GM12874 (cell line): ENCODE data around the gene TTBK1.

Source experiments
- TF ChIP-seq, protein P1 (sequence below): IDR thresholded peaks from 2 replicates; pipeline ENCODE4 v1.5.1; 2011; ENCODE audit warnings: low read depth, mild to moderate bottlenecking, control low read depth, low read length, moderate library complexity; ENCODE audit not compliant: insufficient read depth

TTBK1 gene

DNA sequence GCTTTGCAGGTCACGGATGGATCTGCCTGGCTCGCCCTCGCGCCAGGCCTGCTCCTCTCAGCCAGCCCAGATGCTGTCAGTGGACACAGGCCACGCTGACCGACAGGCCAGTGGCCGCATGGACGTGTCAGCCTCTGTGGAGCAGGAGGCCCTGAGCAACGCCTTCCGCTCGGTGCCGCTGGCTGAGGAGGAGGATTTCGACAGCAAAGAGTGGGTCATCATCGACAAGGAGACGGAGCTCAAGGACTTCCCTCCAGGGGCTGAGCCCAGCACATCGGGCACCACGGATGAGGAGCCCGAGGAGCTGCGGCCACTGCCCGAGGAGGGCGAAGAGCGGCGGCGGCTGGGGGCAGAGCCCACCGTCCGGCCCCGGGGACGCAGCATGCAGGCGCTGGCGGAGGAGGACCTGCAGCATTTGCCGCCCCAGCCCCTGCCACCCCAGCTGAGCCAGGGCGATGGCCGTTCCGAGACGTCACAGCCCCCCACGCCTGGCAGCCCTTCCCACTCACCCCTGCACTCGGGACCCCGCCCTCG, 19.6 kb downstream of the TTBK1 start:
- TF ChIP-seq, protein P1, sequence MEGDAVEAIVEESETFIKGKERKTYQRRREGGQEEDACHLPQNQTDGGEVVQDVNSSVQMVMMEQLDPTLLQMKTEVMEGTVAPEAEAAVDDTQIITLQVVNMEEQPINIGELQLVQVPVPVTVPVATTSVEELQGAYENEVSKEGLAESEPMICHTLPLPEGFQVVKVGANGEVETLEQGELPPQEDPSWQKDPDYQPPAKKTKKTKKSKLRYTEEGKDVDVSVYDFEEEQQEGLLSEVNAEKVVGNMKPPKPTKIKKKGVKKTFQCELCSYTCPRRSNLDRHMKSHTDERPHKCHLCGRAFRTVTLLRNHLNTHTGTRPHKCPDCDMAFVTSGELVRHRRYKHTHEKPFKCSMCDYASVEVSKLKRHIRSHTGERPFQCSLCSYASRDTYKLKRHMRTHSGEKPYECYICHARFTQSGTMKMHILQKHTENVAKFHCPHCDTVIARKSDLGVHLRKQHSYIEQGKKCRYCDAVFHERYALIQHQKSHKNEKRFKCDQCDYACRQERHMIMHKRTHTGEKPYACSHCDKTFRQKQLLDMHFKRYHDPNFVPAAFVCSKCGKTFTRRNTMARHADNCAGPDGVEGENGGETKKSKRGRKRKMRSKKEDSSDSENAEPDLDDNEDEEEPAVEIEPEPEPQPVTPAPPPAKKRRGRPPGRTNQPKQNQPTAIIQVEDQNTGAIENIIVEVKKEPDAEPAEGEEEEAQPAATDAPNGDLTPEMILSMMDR, result no peak

DNA sequence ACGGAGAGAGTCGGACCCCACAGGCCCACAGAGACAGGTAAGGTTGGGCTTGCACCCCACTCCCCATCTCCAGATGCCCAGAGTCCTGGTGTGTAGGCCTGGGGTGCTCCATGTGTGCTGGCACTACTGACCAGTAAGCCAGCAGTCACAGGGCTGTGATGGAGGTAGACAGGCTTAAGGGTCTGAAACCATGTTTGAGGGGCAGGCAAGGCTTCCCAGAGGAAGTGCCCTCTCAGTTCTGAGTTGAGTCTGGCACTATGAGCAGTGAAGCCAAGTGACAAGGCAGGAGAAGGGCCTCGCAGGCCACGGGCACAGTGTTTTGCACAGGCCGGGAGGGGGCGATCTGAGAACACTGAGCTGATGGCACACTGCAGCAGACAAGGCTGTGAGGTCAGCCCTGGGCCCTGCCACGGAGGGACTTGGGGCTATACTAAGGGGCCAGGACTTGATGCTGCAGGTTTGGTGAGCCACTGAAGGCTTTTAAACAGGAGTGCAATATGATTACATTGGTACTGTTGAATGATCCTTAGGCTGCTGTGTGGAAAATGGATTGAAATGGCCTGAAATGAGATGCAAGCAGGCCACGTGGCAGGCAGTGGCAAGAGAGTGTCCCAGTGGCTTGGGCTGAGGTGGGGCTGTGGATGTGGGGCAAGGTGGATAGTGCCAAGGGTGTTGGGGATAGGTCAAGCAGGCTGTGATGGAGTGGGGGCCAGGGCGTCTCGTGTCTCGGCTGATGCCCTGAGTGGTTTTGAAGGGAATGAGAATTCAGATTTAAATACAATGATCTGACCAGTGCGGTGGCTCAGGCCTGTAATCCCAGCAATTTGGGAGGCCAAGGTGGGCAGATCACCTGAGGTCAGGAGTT, 20.3 kb downstream of the TTBK1 start:
- TF ChIP-seq, protein P1, result peak; percentile 94

DNA sequence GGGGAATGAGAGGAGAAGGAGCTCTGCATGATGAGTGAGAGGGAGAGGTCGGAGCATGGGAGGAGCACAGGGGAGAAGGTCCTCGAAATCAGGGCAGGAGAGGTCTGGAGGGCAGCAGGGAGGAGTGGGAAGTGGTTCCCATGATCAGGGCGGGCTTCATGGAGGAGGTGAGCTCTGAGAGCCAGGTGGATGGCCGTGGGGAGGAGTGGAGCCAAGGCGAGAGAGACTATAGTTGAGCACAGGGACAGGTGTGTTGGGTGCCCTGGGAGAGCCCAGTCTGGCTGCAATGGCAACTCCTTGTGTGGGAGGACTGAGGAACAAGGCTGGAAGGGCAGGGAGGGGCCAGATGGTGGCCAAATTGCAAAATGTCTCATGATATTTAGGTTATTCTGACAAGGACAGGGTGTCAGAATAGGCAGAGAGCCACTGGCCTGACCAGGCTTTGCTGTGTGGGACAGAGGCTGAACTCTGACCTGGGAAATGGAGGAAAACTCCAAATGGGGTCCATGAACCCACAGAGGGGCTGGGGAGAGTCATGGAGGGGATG, 21.4 kb downstream of the TTBK1 start:
- TF ChIP-seq, protein P1, result no peak

DNA sequence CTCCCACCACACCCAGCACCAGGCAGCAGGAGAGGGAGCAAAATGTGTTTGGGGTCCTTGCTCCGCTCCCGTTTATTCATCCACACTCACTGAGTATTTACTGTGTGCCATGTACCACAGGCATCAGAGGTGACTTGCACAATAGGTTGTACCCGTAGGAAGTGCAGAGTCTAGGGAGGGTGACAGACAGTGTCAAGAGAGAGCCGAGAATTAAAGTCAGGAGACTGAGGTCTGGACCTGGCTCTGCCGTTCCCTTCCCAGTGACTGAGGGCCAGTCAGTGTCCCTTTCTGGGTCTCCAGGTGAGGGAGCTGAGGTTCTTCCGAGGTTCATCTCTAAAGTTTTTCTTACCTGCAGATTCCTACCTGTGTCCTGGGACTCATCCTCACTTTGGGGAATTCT, 22.3 kb downstream of the TTBK1 start:
- TF ChIP-seq, protein P1, result no peak

DNA sequence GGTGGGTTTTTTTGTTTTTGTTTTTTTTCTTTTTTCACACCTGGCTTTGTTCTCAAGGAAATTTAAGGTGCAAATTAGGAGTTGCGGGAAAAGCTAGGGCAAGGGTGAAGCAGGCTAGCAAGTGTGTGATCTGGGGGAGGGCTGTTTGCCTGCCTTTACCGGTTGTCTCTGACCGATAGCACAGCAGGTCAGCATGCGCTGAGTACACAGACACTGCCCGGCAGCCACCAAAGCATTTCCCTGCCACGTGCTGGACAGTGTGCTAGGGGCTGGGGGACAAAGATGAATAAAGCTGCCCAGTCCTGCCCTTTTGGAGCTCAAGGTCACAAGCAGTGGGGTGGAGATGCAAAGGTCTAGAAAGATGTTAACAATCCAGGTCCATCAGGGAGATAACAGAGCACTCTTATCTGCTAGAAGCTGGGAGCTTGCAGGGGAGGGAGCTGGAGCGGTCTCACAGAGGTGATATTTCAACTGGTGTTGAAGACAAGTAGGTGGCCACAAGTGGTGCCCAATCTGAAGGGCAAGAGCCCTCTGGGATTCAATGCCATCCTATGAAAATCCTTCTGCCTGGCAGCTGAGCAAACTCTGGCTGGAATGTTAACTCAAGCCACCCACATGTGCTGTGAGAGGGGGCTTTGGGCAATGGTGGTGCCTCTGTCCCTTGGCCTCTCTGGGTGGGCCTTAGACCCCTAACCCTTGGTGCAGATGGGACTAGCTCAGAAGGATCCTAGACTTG, 24.5 kb downstream of the TTBK1 start:
- TF ChIP-seq, protein P1, result no peak

DNA sequence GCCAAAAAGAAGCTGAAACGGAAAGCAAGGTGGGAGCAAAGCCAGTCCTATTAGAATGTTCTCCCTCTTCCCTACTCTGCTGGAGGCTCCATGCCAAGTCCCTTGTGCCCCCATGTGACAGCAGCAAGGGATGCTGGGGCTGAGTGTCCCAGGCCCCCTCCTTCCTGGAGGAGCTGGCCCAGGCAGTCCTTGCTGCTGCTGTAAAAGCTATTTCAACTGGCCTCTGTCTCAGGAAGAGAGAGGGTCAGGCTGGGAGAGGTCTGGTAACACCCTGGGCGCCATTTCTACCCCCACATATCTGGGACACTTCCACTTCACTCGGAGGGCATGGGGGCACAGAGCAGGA, 25.0 kb downstream of the TTBK1 start:
- TF ChIP-seq, protein P1, result no peak

DNA sequence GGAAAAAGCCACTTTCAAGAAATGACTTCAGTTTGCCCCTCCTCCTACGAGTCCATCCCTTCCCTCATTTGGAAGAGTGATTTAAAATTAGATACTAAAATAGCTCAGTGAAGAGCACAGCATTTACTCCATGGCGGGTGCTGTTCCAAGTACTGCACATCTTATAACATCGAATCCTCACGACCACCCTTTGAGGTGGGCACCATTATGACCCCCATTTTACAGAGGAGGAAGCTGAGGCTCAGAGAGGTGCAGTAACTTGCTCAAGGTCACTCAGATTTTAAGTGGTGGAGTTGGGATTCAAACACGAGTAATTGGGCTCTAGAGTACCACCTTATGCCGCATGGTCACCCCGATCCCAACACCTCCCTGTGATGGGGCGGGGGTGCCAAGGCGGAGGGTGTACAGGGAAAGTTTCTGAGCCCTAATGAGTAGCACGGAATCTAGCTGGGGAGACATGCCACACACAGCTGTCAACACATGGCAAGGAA, 25.5 kb downstream of the TTBK1 start:
- TF ChIP-seq, protein P1, result no peak
